Fibroblast of skin of left biceps (primary cell): ENCODE results near the gene XYLT1.

ENCODE experiments used
- DNase-seq, 2 experiments: peaks; one replicate each; pipeline ENCODE4 v3.0.0-alpha.2; 2013; ENCODE audit warnings: low read depth in 2 of 2

XYLT1 gene

DNA sequence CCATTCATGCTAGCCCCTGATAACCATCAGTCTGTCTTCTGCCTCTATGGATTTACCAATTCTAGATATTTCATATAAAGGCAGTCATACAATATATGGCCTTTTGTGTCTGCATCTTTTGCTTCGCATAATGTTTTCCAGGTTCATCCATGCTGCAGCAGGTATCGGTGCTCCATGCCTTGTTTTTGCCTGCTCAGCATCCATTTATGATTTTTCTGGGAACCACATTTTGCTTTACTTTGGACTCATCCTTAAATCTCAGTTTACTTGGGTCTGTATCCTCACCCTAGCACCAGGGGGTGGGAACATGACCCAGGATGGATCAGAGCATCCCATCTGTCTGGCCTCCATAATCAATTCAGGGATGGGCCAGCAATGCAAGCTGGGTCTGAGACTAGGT is 325.7 kb downstream of the XYLT1 start:
- DNase-seq: no peak

DNA sequence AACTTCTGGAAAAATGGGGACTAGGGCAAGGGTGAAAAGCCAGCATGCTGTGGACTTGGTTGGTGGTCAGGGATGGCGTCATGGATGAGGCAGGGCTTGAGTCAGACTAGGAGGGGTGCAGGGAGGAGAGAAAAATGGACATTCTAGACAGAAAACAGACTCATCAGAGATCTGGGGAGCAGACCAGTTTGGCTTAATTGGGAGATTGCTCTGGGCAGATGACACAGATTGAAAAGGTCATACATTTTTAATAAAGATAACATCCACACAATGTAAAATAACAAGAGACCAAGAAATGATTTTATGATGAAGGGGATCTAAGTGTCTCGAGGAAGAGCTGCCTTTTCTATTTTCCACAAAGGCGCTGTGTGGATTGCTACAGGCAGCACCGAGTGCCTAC is 326.3 kb downstream of the XYLT1 start:
- no peak for DNase-seq

DNA sequence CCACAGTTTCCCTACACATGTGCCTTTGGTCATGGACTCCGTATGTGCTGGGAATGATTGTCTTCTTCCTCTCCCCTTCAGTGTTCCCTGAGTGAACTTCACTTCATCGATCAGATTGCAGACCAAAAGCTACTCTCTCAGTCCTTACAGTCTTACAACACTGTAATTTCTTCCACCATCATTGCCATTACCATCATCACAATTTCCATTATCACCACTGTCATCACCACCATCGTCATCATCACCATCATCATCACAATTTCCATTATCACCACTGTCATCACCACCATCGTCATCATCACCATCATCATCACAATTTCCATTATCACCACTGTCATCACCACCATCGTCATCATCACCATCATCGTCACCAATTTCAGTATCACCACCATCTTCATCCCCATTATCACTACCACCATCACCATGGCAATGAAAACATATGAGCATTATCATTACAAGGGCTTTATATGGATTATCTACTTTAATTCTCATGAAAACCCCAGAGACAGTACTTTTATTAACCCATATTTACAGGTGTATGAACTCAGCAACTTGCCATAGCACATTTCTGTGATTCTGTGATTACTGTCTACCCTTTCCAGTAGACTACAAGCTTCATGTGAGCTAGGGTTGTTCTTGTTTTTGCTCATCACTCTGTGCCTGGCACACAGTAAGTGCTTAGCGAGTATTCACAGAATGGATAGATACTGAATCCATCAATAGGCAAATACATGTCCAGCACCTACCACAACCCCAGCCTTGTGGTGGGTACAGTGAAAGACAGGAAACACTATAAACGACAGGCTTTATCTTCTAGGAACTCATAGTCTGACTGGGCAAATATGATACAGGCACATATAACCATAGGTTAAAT is 327.0 kb downstream of the XYLT1 start:
- DNase-seq: no peak

DNA sequence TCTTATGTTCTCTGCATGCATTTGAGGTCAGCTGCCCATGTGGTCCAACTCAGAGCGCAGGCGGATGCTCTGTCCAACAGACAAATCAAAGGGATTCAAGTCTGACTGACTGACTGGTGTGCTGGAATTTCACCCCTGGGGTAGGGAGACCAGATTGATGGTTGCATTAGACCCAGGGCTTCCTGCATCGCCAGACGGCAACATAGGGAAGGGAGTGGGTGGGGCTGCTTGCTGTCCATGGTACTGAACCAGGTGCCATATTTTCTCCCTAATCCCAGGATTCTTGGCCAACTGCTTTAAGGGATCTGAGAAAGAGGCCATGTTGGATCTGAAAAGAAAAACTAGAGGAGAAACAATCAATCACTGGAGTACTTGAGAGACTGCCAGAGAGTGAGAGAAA is 332.0 kb downstream of the XYLT1 start:
- no peak for DNase-seq

DNA sequence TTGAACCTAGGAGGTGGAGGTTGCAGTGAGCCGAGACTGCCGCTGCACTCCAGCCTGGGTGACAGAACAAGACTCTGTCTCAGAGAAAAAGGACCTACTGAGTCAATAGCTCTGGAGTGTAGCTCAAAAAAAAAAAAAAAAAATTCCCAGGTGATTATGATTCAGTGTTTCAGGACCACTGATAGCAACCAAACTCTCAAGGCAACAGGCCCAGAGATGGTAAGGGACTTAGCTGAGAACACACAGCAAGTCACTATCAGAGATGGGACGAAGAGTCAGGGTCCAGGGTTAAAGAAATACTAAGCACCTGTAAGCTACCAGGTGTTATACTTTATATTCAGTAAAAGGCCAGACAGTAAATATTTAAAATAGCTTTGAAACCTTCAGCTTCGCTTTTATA is 335.3 kb downstream of the XYLT1 start:
- no peak for DNase-seq

DNA sequence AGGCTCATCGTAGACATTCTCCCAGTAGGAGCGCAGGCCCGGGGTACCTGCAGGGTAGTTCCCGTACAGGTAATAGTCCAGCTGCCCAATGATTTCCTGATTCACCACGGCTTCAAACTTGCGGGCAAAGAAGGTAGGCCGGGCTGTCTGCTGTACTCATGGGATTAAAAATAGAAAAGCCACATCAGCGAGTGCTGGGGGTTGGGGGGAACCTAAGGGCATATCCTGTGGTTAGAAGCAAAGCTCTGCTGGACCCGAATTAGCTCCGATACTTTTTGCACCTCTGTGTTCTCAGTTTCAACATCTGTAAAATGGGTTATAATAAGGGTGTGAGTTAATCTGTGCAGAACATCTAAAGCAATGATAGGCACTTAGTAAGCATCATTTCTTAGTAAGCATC is 336.2 kb downstream of the XYLT1 start:
- no peak for DNase-seq

DNA sequence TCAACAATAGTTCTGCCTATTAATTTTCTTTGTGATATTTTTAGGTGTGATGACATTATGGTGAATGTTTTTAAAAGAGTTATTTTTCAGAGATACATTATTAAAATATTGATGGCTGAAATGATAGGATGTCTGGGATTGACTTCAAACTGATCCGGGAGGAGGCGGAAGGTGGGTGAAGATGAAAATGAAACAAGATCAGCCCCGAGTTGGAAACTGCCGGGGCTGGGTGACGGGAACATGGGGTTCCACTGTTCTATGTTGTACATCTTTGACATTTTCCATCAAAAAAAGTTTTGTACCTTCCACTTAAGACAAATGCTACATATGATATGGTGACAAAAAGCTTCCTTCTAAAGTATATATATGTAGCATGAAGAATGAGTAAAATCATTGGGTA is 336.9 kb downstream of the XYLT1 start:
- DNase-seq: no peak

DNA sequence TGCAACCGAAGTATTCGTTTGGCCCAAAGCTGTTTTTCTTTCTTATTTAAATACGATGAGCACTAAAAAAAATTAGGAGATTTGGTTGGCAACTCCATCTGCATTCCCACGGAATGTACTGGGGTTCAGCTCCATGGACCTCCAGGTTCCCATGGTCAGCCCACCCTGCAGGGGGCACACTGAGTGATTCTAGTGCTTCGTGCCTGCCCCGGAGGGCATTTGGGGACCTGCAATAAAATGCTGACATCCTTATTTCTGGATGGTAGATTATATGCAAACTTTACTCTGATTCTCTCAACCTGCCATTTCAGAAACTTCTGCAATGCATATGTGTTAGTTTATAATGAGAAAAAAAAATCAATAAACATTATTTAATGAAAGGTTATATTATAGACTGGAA is 339.4 kb downstream of the XYLT1 start:
- no peak for DNase-seq

DNA sequence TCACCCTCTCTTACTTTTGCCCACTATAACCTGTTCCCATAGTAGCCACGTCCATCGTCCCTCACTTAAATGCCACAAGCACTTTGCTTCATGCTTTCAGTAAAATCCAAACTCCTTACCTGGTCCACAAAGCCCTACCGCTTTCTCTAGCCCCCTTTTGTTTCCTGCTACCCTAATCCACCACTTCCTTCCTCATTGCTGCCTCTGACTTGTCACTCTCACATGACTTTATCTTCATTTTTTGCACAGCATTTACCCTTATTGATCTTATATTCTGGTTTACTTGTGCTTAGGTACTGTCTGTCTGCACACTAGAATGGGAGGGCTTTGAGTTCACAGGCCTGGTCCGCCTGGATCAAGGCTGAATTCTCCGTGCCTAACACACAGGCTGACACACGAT is 340.0 kb downstream of the XYLT1 start:
- no peak for DNase-seq

DNA sequence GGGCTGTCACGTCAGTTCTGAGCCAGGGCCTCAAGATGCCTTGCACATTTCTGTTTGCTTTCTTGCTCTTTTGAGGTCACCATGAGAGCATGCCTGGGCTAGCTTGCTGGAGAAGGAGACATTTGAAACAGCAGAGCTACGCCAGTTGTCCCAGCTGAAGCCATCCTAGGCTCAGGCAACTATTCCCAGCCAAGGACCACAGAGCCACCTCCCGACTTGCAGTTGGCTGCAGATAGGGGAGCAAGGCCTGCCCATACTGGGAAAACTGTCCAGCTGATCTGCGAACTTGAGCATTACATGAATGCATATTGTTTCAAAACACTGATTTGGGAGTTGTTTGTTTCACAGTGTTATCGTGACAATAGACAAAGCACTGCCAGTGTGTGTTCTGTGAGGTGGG is 340.8 kb downstream of the XYLT1 start:
- no peak for DNase-seq

DNA sequence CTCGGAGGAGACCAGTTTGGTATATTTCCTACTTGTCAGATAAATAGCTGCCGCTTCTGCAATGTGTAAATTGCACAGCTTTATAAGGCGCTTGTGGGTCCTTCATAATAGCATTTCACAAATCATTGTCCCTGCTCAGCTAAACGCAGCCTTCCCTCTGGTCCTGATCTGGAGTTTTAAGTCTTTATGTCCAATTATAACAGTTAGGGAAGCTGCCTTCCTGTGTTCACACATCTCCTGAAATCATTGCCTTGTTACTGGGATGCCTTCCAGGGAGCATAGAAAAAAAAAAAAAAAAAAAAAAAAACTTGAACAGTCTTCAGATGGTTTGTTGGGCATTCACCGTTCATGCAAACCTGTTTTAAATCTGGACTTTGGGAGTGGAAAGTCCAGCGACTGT is 342.0 kb downstream of the XYLT1 start:
- no peak for DNase-seq

DNA sequence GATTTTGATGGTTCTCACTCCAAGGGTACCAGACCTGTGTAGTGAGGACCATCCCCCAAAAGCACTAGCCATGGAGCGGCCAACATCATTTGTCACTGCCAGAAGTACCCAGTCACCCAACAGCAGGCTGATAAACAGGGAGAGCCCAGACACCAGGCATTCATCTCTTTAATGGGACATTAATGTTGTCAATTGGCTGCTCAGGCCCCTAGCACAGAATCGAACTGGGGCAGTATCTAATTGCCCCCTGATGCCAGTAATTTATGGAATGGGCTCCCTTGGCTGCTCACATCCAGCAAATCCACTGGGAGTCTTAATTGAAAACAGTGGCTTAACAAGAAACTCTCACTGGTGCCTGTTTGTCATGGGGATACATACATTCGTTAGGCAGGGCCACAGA is 344.6 kb downstream of the XYLT1 start:
- DNase-seq: no peak

DNA sequence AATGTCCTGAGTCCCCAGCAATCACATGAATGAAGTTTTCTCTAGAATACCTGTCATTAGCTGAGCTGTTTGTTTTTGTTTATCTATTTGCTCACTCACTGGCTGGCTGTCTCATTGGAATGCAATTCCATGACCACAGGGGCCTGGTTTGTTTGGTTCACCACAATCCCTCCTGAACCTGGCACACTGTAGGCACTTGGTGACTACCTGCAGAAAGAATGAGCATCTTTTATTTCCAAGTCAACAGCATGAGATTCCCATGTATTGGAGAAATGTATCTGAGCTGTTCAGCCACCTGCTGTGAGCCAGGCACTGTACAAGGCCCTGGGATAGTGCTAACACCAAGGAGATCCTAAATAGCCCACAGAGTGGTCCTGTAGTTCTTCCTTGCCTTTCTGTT is 345.1 kb downstream of the XYLT1 start:
- no peak for DNase-seq

DNA sequence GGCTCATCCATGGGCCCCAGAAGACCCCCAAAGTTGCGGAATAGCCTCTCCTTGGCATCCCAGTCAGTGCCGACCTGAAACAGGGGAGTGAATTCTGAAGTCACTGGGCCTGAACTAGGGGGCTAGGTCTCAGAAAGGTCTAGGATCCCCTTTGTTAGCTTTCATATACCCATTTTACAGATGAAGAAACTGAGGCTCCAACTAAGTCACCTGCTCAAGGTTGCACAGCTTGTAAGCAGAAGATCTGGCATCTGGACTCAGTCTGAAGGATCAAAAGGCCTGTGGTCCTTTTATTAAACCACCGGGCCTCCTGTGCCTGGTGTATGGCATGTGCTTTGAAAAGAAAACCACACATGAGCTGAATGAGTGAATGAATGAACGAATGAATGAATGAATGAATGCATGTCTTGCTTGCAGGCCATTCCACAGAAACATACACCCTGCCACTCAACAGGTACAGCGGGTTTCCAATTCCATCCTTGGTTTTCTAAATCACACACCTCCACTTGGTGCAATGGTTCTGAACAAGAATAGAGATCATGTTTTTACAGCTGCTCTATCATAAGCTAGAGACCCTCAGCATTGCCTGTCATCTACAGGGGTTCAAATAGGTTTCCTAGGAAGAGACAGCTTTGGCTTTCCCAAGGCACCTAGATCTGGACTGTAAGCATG is 352.7 kb downstream of the XYLT1 start:
- no peak for DNase-seq

DNA sequence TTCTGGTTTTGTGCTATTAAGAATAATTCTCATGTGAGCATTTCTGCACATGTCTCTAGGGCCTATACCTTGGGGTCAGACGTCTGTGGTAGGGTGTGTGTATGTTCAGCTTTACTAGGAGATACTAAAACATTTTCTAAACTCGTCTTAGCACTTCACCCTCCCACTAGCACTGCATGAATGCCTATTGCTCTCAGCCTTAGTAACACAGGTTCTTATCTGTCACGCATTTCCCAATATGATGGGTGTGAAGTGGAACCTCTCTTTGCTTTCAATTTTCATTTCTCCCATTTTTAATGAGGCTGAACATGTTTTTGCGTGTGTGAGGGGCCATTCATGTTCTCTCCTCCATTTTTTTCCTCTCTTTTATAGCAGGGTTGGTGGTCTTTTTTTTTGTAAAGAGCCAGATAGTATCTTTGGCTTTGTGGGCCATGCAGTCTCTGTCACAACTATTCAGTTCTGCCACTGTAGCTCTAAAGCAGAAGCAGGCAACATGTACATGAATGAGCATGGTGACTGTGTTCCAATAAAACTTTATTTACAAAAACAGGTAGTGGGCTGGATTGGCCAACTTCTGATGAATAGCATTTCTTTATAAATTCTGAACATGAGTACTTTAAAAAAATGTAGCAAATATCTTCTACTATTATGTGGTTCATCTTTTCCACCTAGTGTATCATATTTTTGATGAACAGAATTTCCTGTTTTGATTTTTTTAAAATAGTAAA is 354.0 kb downstream of the XYLT1 start:
- no peak for DNase-seq

DNA sequence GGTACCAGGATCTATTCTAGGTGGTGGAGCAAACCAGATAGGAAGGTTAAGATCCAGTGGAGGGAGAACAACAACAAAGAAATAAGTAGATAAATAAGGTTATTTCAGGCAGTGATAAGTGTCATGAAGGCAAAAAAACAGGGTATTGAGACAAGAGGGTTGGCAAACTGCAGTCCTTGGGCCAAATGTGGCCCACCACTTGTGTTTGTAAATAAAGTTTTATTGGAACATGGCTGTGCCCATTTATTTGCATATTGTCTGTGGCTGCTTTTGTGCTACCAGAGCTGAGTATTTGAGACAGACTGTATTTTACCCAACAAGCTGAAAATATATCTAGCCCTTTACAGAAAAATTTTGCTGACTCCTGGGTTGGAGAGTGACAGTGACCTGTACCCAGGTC is 361.3 kb downstream of the XYLT1 start:
- no peak for DNase-seq

DNA sequence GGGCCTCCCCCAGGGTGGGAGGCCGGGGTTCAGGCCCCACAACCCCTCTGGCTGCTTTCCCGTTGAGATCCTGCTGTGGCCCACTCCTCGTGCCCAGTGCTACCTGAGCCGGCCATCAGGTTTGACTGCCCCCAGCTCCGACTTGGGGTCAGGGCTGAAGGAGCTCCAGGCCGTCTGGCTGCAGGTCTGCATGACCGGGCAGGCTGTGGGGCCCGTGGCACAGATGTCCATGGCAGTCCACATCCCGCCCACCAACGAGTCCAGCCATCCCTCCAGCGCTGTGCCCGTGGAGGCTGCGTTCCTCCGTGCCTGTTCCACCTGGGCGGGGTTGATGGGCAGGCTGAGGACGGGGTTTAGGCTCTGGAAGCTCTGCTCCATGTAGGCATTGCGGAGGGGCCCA is 362.2 kb downstream of the XYLT1 start:
- DNase-seq: no peak

DNA sequence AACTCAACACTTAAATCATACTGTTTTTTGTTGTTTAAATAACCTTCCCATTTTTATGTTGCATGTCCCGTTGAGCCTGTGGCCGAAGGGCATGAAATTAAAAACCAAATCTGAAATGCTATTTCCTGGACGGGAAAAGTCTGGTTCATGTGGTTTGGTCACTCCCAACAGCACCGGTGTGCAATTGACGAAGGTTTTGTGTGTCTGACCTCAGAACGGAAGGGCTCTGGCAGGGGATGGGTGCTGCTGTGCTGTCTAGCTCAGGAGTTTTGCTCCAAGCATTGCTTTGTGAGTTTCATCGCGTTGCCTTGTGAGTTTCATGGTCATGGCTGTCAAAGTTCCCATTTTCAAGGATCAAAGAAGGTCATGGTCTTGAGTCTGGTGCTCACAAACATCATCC is 363.3 kb downstream of the XYLT1 start:
- DNase-seq: no peak

DNA sequence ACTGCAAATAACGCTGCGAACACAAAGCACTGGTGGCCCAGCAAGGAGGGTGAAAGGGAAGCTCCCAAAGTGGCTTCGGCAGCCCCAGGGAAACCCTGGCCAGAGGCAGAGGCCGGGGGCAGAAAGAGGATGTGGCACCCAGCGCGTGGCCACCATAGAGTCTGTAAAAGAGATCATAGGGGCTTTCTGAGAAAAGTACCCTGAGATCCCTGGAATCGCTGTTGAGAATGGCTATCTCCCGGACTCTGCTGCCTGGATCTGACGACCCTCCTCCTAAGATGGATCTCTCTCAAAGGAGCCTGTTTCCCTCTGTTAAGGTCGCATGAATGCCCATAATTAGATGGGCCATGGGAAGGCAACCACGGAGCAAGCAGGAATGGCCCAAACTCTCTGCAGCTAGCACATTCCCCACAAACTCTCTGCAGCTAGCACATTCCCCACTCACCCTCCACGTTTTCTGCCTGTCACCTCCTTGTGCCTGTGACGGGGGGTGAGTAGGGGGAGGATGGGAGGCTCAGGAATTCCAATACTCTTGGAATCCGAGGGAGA is 364.4 kb downstream of the XYLT1 start:
- DNase-seq: no peak

DNA sequence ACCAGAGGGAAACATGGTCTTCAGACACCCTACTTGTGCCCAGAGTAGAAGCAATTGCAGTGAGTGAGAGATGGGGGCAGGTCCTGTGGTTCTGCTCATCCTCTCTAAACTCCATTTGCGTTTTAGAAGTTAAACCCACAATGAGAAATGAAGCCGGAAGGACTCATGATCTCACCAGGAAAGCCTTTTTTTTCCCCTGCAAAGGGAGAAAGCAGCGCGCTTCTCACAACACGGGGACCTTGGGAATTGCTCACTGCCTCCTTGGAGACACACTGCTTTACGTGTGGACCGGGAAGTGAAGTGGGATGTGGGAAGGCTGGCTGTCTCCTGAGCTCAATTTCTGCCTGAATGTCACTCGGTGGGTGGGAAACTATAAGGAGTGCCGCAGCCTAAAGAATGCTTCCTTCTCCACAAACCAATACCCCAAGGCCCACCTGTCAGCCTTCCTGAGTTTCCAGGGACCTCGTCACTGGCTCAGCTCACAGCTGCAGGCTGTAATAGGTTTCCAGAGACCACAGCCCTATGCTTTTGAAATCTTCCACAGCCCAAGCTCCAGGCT is 365.4 kb downstream of the XYLT1 start:
- DNase-seq: no peak

DNA sequence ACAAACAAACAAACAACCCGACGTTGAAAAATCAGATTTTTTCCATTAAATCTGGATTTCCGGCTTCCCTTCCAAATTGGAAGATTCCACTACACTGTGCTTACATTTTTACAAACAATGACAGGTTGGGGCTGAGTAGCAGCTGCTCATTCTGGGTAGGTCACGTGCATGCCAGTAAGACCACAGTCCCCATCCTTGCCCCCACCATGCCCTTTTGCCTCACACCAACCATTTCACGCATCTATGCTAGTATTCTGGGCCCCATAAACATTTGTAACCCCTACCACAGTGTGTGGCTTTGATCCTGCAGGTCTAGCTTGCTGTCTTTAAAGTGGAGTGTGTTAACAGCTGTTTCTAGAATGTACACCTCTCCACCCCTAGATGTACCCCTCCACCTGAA is 366.1 kb downstream of the XYLT1 start:
- DNase-seq: no peak

DNA sequence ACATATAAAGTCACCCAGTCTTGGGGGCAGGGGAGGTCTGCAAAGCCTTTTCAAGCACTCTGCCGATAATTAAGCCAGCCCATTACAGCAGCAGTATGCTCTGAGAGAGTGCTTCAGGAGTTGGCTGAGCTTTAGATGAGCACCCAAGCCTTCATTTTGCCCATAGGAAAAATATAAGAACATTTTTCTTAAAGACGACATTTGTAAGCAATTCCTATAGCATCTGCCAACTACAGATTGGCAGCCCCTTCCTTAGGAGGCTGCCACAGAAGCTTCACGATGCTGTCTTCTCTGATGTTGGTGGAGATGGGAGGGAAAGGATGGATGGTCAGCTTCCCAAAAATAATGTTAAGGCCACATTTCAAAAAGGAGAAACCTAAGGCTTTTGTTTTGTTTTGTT is 367.5 kb downstream of the XYLT1 start:
- DNase-seq: no peak
